Fibroblast of skin of right biceps (primary cell): ENCODE data around the gene TUFM.
A peak's percentile ranks its signal among the peaks of the same experiment; 100 is the strongest.
"Not testable (repeated sequence)": the region's sequence is repeated elsewhere in the genome, so short reads cannot be mapped to it uniquely, and the experiment has no call there.

Experiments
- DNase-seq: peaks from one replicate; pipeline ENCODE4 v3.0.0-alpha.2; 2013

TUFM gene

DNA sequence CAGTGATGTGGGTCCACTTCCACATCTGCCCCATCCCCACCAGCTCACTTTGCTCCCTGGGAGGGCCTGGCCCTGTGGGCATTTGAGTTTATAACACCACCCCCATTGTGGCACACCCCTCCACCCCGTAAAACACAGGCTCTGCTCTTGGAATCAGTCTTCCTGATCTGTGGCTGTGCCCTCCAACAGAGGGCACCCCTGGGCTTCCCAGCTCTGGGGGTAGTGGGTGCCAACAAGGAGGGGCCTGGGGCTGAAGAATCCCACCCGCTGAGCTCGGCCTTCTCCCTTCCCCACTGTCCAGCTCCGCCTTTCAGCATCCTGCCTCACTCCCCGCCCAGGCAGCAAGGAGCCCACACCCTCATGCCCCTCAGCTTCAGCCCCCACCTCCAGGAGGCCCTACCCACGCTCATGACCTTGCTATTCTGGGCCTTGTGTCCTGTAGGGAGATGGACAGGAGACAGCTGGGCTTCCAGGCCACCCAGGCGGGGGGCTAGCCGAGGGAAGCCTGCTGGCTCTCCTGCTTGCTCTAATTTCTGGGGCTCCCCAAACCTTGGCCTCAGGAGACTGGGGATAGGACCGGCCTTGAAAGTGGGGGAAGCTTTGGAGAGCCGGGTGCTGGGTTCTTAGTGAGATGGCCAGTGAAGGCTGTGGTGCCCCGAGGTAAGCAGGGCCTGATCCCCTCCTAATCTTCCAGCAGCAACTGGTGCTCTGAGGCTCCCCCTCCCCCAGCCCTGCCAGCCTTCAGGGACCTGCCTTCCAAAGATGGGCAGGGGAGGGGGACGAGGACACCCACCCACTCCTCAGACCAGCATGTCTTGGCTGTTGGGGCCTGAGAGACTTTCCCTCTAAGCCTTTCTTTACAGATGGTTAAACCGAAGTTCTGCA lies 29.2 kb upstream of the TUFM start:
- no peak for DNase-seq

DNA sequence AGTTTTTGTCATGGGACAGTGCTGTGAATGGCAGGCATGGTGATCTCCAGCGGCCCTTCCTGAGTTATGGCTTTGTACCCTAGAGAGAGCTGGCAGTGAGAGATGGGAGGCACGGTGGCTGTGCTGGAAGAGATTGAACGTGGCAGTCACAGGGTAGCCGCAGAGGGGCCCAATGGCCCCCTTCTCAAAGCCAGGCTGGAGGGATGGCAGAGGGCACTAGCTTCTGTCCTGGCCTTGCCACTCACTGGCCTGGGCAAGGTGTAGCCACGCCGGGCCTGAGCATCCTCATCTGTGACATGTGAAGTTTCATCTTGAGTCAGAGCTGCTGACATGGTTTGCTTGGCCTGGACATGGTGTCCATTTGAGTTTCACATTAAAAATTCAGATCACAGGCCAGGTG lies 28.3 kb upstream of the TUFM start:
- DNase-seq, result no peak

DNA sequence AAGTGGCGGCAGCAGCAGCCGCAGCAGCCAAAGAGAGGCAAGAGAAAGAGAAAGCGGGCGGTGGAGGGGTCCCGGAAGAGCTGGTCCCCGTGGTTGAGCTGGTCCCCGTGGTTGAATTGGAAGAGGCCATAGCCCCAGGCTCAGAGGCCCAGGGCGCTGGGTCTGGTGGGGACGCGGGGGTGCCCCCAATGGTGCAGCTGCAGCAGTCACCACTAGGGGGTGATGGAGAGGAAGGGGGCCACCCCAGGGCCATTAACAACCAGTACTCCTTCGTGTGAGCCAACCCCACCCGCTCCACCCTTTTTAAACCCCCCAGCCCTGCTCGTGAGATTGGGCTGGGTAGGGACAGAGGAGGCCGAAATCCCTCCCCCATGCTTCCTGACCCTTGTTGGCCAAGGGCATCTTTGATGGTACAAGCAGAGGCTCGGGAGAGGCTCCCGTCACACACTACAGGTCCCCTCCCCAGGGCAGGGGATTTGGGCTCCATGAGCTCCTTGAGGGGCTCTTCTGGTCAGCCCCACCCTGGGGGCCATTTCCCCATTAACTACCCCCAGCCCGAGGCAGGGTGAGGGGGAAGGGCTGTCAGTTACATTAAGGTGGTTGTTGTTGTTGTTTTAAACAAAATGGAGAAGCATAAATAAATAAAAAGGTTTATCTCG lies 27.5 kb upstream of the TUFM start:
- peak; percentile 10 for DNase-seq

DNA sequence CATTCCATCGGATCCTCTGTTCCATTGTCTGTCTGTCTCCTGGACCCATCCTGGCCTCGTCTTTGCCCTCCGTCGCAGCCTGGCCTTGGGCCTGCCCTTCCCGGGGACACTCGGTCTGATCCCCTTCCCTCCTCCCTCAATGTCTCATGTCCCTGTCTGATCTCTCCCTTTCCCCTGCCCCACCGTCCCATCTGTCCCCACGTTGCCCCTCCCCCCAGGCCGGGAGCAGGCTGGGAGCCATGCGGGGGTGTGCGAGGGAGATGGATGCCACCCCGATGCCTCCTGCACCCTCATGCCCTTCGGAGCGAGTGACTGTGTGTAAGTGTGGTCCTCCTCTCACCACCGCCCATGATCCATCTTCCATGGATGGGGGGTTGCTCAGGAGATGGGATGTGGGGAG lies 26.8 kb upstream of the TUFM start:
- no peak for DNase-seq

DNA sequence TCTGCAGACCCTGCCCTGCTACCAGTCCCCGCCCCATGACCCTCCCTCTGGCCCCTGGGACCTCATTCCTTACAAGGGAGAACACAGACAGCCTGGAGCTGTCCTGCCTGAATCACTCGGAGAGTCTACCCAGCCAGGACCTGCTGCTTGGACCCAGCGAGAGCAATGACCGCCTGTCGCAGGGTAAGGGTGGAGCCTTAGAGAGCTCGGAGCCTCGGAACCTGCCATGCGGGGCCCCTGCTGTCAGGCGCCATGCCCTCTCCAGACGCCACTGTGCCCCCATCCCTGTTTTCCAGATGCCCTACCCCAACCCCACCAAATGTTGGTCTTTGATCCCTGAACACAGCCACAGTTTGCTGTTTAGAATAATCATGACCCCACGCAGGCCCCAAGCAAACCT lies 23.1 kb upstream of the TUFM start:
- DNase-seq, result no peak

DNA sequence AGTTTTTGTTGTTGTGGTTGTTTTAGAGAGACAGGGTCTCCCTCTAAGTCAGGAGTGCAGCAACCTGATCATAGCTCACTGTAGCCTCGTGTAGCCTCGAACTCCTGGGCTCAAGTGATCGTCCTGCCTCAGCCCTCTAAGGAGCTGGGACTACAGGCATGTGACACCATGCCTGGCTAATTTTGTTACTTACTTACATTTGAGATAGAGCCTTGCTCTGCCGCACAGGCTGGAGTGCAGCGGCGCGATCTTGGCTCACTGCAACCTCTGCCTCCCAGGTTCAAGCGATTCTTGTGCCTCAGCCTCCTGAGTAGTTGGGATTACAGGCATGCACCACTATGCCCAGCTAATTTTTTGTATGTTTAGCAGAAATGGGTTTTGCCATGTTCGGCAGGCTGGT lies 21.5 kb upstream of the TUFM start:
- DNase-seq, result not testable (repeated sequence)

DNA sequence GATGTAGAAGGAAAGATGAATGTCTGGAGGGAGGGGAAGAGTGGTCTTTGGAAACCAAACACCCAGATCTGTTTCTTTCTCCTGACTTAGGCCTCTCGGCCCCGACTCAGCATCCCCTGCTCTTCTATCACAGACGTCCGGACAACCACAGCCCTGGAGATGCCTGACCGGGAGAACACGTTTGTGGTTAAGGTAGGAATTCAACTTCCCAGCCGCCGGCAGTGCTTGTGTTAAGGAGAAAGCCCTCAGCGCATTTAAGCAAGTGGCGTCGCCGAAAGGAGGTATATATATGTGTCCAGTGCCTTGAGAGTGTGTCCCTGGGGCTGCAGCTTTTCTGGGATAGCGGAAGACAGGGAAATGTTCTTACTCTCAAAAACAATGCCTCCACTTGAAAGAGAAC lies 21.1 kb upstream of the TUFM start:
- no peak for DNase-seq

DNA sequence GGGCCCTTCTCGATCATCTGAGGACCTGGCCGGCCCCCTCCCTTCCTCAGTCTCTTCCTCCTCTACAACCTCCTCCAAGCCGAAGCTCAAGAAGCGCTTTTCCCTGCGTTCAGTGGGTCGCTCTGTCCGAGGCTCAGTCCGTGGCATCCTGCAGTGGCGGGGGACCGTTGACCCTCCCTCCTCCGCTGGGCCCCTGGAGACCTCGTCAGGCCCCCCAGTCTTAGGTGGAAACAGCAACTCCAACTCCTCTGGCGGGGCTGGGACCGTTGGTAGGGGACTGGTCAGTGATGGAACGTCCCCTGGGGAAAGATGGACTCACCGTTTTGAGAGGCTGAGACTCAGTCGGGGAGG lies 20.3 kb upstream of the TUFM start:
- no peak for DNase-seq

DNA sequence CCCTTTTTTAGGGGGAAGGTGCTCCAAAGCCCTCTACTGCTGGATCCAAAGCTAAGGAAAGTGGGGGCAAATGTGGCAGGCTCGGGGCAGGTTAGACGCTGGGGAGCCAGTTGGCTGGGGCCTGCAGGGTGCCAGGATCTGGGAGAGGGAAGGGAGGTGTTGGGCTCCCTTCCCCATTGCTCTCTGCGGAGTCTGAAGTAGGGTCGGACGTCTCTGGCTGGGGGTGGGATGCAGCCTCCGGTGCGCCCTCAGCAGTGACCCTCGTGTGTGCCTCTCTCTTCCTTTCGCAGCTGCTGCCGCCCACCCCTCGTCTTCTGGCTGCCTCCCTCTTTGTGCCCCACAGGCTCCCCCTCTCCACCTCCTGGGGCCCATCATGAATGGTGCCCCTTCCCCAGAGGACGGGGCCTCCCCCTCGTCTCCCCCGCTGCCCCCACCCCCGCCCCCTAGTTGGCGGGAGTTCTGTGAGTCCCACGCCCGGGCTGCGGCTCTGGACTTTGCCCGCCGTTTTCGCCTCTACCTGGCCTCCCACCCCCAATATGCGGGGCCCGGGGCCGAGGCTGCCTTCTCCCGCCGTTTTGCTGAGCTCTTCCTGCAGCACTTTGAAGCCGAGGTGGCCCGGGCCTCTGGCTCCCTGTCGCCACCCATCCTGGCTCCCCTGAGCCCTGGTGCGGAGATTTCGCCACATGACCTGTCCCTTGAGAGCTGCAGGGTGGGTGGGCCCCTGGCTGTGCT lies 19.7 kb upstream of the TUFM start:
- no peak for DNase-seq

DNA sequence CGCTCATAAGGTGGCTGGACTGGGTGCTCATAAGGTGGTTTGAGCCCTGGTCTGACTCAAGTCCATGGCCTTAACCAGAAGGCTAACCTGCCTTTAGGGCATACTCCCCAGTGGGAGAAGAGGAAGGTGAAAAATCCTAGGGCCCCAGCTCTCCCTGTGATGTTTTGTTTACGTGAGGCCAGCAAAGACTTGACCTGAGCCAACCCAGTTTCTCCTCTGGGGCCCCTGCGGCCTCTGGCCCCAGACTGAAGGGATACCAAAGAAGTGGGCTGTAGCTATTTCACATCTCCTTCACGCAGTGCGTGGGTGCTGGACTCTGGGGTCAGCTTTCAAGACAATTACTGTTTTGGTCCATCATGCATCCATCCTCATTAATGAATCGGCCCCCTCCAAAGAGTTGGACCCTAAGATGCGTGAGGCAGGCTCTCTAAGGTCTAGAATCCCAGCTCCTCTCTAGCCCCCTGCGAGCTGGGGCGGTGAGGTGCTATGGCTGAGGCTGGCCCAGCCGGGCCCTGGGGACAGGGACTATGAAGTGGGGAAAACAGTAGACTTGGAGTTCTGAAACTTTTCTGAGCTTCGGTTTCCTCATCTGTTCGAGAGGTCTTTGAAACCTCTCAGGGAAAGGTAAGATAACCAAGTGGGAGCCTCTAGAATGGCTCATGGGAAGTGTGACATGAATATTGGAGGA lies 19.0 kb upstream of the TUFM start:
- DNase-seq, result no peak

DNA sequence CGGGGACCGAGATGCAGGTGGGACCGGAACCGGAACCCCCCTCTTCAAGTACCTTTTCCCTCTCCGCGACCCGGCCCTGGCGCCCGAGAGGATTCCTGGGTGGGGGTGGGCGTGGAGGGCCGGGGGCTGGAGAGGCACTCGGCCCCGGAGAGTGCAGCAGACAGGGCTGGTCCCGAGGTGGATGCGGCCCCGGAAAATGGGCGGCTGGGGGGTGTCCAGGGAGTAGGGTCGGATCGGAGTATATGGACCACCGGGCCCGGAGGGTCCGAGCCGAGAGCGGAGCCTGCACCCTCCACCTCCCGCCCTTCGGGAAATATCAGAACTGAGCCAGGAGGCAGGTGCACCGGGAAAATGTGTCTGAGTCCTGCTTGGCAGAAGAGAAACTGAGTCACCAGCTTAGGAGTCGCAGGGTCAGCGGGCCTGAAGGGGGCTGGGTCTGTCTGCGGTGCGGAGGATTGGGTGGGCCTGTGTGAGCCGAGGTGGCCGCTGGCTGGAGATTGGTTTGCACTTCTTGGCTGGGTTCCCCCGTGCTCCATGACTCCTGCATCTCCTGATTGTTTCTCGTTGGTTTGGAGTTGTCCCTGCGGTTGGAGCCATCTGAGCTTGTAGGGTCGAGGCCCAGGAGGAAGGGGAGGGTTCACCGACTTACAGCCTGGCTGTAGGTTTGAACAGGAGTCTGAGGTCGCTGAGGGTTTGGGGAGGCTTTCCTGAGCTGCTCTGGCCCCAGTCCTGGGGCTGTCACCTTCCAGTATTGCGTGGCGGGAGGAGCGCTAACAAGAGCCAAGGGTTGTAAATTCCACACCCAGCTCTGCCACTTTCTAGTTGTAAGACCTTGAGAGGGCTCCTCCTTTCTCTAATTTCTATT lies 18.0 kb upstream of the TUFM start:
- DNase-seq, result peak; percentile 36

DNA sequence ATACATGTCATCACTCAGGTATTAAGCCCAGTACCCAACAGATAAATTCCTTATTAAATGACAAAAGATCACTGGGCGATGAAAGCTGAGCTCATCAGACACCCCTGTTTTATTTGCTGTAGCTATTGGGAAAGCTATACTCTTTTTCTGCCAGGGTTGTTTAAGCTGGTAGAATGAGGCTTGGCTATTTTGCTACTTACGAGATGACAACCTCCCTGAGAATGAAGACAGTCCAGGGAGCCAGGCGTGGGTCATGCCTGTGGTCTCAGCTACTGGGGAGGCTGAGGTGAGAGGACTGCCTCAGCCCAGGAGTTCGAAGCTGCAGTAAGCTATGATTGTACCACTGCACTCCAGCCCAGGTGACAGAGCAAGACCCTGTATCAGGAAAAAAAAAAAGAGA lies 13.2 kb upstream of the TUFM start:
- no peak for DNase-seq

DNA sequence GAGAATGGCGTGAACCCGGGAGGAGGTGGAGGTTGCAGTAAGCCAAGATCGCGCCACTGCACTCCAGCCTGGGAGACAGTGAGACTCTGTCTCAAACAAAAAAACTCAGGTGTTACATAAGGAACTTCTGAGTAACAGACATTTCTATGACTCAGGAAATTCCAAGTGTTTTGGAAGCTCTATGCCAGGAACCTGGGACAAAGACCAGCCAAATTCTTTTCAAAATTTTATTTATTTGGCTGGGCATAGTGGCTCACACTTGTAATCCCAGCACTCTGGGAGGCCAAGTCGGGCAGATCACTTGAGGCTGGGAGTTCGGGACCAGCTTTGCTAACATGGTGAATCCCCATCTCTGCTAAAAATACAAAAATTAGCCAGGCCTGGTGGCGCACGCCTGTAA lies 12.3 kb upstream of the TUFM start:
- no peak for DNase-seq

DNA sequence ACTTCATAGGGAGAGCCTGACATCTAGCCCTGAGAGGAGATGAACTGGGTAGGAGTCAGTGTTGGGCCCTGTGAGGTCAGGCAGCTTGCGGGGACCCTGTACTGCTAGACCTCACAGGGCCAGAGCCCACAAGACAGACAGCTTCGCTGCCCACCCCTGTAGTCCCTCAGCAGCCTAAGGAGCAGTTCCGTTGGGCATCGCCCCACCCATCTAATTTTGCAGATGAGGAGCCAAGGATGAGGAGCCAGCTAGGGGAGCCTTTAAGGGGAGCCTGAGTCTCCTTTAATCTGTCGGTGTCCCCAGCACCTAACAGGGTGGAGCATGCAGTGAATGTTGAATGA lies 755 bp upstream of the TUFM start:
- no peak for DNase-seq

DNA sequence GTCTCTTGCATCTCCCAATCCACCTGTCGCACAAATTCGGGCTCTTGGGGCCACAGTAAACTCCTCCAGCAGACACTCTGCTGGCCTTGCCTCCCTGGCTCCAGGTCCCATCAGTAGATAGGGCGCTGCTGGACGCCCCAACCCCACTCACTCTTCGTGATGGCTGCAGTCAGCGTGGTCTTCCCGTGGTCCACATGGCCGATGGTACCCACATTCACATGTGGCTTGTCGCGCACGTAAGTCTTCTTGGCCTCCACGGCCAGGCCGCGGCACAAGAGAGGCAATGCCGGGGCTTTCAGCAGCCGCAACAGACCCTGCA lies 428 bp downstream of the TUFM start:
- DNase-seq, result no peak

DNA sequence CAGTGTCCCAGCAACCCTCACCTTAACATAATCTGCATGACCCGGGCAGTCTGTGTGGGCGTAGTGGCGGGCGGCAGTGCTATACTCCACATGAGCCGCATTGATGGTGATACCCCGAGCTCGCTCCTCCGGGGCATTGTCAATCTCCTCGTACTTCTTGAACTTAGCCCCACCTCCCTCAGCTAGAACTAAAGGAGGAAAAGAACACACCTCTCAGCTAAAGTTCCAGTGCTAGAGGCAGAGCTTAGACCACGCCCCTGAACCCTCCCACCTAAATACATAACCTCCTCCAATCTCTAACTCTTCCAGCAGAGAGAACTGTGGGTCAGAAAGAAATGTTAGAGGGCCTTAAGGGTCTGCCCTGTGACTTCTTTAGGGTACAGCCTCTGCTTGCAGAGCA lies 855 bp downstream of the TUFM start:
- DNase-seq, result no peak

DNA sequence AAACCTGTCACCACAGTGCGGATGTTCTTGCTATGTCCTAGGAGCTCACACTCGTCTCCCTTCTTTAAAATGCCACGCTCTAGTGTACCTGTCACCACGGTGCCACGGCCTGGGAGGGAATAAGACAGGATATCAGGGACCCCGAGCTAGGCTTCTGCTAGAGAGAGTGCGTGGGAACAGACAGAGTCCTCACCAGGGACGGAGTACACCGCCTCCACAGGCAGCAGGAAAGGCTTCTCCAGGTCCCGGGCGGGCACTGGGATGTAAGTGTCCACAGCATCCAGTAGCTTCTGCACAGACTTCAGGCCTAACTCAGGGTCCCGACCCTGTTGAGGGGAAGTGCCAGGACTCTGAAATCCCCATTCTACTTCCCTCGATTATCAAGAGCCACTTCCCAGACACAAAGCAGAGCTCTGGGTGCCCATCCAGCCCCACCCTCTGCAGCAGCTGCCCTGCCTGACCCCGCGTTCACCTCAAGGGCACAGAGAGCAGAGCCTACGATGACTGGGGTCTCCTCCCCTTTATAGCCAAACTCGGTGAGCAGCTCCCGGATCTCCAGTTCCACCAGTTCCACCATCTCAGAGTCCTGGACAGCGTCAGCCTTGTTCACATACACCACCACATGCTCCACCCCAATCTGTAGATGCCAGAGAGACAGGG lies 1.8 kb downstream of the TUFM start:
- no peak for DNase-seq

DNA sequence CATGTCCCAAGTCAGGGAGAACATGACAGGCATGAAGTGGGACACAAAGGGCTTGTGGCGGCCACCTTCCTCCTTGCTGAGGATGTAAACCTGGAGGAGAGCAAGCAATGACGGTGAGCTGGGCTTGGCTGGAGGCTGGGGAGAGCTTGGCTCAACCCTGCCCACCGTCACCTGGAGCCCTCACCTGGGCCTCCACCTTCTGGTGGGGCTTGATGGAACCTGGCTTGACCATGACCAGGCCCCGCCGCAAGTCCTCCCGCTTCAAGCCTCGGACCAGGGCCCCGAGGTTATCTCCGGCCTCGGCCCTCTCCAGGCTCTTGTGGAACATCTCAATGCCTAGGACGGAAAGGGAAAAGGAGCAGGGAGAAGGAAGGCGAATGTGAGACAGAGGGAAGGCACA lies 2.4 kb downstream of the TUFM start:
- no peak for DNase-seq

DNA sequence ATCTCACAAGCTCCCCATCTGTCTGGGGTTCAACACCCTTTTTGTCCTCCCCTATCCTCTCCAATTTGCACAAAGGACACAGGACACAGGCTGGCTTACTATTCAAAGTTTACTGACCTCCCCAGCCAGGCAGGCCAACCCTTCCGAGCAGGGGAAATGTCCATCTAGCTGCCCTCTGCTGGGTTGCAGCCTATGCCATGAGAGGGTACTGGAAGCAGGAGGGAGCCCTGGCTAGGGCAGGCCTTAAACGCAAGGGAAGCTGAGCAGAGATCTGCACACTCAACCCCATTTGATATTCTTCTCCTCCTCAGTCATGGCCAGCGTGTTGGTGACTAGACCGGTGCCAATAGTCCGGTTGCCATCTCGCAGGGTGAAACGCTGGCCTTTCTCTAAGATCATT lies 3.5 kb downstream of the TUFM start:
- DNase-seq, result no peak

DNA sequence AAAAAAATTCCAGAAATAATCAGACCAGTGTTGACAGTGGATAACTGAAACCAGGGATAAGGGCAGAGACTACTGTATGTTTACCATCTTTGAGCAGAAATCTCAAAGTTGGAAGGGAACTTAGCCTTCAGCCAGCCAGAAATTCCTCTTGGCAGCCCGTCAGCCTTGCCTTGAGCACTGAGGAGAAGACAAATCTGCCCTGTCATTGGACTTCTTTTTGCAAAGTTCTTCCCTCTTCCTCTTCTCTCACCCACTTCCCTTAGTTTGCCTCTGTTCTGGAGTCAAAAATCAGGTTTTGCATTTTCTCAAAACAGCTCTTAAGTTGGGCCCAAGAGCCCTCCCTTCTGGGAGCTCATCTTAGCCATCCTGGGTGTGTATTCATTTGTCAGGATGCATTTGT lies 6.2 kb downstream of the TUFM start:
- DNase-seq, result no peak

DNA sequence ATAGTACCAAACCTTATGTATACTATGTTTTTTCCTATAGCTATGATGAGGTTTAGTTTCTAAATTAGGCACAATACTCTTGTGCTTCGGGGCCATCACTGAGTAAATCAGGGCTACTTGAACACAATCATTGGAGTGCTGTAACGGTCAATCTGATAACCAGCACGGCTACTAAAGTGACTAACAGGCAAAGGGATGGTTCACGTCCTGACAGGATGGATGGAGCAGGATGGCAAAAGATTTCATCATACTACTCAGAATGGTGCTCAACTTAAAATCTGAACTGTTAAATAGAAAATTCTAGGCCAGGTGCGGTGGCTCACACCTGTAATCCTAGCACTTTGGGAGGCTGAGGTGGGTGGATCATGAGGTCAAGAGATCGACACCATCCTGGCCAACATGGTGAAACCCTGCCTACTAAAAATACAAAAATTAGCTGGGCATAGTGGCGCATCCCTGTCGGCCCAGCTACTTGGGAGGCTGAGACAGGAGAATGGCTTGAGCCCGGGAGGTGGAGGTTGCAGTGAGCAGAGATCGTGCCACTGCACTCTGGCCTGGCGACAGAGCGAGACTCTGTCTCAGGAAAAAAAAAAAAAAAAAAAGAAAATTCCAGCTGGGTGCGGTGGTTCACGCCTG lies 7.0 kb downstream of the TUFM start:
- DNase-seq, result no peak

DNA sequence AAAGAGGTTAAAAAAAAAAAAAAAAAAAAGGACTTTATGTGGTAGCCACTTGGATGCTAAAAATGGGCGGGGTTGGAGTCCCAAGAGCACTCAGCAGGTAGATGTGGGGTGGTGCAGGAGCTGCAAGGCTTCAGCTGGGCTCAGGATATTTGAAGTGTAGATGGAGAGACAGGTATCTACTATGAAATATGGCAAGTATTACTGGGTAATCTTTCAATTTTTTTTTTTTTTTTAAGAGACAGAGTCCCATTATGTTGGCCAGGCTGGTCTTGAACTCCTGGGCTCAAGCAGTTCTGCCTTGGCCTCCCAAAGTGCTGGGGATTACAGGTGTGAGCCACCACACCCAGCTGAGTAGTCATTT lies 7.6 kb downstream of the TUFM start:
- DNase-seq, result no peak
